Hippocampal formation (tissue), 2 donors: ENCODE results near the gene RPS2.
A peak's percentile ranks its signal among the peaks of the same experiment; 100 is the strongest.
"Not testable (repeated sequence)": the region's sequence is repeated elsewhere in the genome, so short reads cannot be mapped to it uniquely, and the experiment has no call there.

Experiments
- DNase-seq, 2 donors: peaks; one replicate each; lab custom pipeline; 2025; lab: John Stamatoyannopoulos, UW

Gene RPS2

DNA sequence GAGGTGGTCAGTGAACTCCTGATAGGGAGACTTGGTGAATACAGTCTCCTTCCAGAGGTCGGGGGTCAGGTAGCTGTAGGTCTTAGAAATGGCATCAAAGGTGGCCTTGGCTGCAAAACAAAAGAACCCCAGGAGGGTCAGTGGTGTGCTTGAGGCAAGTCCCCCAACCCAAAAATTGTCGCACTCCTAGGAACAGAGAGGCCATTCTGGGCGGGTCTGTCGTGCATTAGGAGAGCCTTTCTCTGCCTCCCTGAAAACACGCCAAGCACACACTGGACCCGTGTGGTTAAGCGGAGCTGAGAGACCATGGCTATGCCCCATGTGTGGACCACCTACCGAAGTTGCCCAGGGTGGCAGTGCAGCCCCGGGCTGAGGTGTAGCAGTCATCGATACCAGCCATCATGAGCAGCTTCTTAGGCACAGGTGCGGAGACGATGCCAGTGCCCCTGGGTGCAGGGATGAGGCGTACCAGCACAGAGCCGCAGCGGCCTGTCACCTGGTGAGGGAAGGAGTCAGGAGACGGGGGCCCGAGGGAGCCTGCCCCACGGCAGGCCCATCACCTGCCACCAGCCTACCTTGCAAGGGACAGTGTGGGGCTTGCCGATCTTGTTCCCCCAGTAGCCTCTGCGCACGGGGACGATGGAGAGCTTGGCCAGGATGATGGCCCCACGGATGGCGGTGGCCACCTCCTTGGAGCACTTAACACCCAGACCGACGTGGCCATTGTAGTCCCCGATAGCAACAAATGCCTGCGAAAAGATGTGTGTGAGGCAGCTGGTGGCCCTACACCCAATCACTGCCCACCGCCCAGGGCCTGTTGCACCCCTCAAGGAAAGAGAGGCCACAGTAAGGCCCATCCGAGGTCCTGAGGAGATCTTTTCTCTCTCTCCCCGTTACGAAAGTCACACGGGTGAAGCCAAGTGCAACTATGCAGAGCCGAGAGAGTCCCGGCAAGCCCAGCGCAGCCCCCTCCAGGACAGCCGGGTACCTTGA is 2.2 kb downstream of the RPS2 start:
- DNase-seq: not testable (repeated sequence)

DNA sequence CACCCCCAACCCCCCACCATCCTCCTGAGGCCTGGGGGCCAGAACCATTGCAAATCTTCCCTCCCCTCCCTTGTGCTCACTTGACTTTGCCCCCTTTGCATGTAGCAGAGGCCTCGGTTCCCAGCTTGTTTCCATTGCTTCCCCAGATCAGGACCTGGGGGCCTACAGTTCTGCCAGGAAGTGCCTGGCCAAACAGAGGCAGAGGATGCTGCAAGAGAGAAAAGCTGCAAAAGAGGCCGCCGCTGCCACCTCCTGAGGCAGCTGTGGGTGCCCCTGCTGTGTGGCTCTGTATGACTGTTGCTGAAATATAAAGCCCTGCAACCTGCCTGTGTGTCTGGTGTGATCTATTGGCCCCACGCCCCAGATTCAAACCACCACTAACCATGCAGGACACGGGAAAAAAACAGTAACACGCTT is 3.0 kb downstream of the RPS2 start:
- no peak for DNase-seq

DNA sequence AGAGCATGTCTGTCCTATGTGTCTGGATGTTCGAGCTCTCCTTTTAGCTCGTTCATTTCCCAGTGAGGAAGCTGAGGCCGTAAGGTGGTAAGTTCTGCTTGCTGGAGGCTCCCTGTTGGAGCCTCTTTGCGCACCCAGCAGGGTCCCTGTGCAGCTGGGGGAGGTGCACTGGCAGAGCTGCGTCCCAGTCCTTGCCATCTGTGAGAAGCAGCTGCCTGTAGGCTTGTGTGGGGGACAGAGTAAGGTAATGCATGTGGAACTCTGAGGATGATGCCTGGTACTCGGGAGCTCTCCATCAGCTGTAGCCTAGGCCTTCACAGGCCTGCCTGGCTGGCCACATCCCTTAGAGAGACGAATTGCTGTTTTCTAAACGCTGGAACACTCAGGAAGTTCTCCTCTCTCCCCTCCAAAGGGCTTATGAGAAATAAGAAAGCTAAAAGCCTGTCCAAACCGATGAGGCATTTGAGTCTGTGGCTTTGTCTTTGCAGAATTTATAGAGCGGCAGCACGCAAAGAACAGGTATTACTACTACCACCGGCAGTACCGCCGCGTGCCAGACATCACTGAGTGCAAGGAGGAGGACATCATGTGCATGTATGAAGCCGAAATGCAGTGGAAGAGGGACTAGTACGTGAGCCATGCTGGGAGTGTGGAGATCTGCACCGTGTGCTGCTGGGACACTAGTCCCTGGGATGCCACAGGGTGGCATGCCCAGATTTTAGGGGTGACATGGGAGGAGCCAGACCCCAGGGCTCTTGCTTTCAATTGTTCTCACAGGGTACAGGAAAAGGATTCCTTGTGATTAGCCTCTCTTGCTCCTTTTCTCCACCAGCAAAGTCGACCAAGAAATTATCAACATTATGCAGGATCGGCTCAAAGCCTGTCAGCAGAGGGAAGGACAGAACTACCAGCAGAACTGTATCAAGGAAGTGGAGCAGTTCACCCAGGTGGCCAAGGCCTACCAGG is 3.7 kb downstream of the RPS2 start:
- peak in 1 of 2 donors; percentile 6 for DNase-seq

DNA sequence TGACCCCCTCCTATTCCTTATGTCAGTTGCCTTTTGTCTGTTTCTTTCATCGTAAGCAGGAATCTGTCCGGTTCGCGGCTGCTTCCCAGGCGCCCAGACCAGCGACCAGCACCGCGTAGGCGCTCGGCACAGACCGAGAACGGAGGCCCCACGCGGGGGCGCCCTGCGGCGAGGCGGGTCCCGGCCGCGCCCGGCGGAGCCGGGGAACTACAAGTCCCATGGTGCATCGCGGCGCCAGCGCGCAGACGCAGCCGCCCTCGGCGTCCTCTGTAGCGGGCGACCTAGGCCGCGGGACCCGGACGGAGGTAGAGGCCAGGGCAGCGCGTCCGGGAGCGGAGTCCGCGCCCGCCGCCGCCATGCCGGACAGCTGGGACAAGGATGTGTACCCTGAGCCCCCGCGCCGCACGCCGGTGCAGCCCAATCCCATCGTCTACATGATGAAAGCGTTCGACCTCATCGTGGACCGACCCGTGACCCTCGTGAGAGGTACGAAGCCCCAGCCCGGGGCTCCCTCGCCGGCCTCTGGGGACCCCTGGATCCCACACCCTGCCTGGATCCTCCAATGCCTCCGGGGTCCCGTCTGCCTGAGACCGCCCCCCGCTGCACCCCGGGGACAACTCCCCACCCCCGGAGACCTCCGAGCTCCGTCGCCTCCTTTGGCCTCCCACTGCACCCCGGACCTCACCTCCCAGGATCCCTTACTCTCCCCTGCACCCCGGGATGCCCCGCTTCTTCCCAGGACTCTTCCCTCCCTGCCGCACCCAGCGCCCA is 5.2 kb downstream of the RPS2 start, which contains the start of gene NDUFB10:
Gene NDUFB10, plus strand, starts transcription at position 270 of the 771 bp plus-strand sequence. Its CDS starts 87 bp downstream, at position 357.
- DNase-seq: peak; percentile 56 to 90

DNA sequence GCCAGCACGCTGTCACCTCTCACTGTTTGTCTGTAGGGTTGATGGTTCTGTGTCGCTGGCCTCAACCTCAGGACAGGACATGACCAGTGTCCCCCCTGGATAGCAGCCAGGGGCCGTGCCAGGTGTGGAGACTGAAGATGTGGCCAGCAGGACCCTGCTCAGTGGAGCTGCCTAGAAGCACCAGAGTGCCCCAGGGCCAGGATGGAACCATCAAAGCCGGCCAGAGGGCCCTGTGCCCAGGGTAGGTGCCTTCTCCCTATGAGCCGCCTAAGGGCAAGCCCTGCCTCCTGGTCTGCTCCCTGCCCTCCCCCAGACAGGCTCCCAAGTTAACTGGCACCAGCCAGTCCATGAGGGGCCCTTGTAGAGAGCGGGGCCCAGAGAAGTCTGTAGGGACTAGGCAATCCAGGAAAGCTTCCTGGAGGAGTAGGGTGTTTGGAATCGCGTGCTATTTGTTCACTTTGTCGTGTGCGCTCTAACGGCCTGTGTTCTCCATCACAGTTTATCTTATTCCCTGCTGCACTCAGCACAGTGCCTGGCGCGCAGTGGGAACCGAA is 5.8 kb downstream of the RPS2 start:
- no peak for DNase-seq

DNA sequence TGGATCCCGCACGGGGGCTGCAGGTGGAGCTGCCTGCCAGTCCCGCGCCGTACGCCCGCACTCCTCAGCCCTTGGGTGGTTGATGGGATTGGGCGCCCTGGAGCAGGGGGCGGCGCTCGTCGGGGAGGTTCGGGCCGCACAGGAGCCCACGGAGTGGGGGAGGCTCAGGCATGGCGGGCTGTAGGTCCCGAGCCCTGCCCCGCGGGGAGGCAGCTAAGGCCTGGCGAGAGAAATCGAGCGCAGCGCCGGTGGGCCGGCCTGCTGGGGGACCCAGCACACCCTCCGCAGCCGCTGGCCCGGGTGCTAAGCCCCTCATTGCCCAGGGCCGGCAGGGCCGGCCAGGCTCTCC is 6.5 kb downstream of the RPS2 start:
- DNase-seq: not testable (repeated sequence)

DNA sequence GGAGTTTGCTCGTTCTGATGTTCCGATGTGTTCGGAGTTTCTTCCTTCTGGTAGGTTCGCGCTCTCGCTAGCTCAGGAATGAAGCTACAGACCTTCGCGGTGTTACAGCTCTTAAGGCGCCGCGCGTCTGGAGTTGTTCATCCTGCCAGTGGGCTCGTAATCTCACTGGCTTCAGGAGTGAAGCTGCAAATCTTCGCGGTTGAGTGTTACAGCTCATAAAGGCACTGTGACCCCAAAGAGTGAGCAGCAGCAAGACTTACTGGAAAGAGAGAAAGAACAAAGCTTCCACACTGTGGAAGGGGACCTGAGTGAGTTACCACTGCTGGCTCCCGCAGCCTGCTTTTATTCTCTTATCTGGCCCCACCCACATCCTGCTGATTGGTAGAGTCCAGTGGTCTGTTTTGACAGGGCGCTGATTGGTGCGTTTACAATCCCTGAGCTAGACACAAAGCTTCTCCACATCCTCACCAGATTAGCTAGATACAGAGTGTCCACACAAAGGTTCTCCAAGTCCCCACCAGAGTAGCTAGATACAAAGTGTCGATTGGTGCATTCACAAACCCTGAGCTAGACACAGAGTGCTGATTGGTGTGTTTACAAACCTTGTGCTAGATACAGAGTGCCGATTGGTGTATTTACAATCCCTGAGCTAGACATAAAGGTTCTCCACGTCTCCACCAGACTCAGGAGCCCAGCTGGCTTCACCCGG is 7.0 kb downstream of the RPS2 start:
- not testable (repeated sequence) for DNase-seq

DNA sequence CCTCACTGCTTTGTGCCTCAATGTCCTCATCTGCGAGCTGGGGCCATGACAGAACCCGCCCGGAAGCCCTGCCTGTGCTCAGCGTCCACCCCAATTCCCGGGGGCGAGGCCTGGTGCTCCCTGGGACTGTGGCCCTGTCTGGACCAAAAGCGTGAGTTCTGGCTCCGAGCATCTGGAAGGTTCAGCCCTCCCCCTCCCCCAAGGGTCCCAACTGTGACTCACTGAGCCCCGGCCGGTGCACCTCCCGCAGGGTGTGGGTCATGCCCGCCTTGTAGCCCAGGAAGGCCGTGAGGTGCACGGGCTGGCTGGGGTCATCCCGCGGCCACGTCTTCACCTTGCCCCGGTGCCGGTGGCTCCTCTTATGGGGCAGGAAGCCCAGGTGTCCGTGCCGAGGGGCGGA is 10.9 kb downstream of the RPS2 start:
- no peak for DNase-seq

DNA sequence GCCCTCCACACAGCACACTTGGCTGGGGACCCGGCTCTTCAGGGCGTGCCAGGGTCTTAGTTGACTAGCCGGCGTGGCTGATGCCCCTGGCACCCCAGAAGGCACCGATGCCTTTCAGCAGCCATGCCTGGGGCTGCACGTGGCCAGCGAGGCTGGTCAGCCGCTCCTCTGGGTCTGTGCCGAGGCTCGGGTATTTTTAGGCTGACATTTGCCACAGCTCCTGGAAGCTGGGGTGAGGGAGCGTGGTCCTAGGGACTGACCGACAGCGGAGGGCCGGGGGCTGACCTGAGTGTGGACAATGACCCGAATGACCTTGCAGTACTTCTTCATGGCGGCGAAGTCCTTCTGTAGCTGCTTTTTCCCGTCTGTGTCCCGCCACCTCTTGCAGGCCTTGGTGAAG is 14.1 kb downstream of the RPS2 start:
- DNase-seq: no peak

DNA sequence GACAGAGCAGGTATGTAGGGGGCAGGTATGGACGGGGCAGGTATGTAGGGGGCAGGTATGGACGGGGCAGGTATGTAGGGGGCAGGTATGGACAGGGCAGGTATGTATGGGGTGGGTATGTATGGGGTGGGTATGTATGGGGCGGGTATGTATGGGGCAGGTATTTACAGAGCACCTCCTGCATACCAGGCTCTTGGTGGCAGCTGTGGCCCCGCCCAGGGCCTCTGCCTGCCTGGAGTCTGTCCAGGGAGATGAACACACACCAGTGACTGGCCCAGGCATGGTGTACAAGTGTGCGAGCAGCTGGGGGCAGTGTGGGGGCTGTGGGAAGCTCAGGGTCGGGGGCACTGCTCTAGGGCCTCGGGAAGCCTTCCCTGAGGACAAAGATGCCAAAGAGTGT is 14.6 kb downstream of the RPS2 start:
- no peak for DNase-seq

DNA sequence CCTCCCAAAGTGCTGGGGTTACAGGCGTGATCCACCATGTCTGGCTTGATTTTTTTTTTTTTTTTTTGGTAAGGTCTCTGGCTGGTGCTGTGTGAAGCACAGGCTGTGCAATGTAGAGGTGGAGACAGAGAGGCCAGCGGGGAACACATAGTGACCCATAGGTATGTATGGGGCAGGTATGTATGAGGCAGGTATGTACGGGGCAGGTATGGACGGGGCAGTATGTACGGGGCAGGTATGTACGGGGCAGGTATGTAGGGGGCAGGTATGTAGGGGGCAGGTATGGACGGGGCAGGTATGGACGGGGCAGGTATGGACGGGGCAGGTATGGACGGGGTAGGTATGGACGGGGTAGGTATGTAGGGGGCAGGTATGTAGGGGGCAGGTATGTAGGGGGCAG is 15.1 kb downstream of the RPS2 start:
- no peak for DNase-seq

DNA sequence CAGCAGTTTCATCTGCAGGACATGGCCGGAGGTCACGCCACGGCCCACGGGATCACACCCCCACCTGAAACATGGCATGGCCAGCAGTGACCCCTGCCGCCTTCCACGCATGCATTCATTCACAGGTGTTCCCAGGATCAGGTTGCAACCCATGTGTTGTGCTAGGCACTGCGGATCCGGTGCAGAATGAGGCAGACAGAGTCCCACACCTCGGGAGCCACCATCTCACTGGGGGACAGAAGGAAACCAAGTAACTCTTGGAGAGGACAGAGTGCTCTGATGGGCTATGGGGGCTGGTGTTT is 17.3 kb downstream of the RPS2 start:
- no peak for DNase-seq

DNA sequence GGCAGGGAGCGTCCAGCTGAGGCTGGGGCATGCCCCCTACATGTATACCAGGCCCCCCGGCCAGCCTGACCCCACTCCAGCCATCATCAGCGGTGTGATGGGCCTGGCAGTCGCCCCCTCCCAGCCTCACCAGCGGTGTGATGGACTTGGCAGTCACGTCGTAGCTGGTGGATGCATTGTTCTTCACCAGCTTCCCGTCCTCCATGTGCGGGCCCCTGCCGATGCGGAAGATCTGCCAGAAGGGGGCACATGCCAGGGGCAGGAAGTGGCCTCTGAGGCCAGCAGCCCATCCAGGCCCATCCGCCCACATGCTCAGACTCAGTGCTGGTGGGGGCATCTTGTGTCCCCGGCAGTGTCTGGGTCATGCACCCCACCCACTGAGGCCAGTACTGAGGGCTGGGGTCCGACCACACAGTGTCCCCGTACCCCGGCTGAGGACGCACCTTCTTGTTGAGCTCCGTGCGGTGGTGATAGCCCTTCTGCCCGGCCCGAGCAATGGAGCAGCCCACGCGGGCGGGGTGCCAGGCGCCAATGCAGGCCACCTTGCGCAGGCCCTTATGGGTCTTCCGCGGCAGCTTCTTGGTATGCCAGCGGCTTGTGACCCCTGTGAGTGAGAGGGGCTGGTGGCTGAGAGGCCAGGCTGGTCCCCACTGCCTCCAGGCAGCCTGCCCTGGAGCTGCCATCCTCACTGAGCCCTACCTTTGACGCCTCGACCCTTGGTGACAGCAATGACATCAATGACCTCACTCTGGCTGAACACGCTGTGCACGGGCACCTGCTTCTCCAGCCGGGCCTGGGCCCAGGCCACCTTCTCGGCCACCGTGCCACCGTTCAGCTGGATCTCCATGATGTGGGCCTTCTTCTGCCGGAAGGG is 17.9 kb downstream of the RPS2 start:
- DNase-seq: no peak

DNA sequence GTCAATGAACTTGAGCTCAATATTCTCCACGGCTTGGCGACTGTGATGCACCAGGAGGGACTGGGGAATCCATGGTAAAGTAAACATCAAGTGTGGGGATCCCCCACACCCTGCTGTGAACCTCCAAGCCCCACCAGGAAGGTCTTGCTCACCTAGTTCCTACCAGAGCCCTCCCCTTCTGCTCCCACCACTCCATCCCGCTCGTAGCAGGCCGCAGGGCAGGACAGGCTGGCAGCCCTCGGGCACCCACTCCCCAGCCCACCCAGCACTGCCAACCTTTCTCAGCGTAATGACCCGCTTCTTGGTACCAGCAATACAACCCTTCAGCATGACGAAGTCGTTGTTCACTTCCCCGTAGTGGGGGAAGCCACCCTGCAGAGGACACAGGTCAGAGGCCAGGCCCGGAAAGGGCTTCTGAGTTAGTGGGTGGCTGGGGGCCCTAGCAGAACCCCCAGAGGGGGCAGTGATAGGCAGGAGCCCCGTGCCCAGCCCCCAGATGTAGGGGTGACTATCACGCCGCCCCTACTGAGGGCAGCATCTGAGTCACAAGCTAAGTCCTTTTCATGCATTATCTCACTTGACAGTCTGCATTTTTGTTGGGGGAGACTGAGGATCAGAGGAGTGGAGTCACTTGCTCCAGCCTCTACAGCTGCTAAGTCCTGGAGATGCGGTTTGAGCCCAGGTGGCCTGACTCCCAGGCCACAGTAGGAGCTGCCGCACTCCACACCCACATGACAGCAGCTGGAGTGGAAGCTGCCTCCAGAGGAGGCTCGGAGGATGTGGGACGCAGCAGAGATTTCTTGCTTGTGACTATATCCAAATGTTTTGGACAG is 18.9 kb downstream of the RPS2 start:
- no peak for DNase-seq

DNA sequence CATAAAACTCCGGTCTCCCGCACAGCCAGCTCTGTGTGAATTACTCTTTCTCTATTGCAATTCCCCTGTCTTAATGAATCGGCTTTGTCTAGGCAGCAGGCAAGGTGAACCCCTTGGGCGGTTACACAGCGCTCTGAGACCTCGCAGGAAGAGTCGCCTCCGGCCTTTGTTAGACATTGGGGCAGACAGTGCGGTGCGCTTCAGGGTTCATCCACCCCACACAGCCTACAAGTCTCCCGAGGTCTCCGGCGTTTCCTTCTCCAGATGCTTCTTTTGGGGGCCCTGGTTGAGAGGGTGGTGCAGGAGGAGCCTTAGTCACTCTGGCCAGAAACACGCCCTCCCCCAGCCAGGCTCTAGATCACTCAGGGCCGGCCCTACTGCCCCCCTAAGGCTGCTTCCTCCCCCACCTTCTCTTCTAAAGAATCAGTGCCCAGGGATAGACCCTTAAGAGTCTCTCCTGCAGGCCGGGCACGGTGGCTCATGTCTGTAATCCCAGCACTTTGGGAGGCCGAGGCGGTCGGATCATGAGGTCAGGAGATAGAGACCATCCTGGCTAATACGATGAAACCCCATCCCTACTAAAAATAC is 19.9 kb downstream of the RPS2 start:
- no peak for DNase-seq

DNA sequence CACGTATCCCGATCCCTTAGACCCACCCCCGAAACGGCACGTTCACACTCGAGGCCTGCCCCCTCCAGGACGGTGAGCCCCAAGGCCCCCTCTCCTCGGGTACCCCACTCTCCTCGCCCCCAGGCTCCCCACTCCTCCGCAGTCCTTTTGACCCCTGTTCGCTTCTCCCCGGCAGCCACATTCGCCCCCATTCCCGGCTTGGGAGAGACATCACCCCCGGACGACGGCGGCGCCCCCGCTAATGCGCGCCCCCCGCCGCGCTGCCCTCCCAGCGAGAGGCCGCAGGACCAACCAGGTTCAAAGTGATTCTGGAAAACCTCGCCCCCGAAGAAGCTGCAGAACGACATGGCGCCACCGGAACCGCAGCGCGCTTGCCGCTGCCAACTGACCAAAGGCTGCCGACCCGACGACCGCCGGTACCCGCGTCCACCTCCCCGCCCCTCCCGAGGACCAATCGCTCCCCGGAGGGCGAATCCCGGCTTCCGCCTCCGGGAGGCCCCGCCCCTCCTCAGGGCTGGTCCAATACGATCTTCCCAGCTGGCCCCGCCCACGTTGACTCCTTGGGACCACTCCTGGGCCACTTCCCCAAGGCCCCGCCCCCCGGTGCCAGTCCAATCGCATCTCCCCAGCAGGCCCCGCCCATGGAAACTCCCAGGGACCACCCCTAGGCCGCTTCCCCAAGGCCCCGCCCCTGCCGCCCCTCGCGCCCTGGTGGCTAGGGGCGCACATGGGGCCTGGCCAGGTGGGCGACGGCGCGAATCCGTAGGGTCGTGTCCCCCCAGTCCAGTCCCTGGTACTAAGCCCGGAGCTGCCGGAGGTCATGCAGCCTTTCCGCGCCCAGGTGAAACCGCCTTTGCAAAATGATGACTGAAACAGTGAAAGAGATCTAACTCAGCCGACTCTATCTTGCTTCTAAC is 21.6 kb downstream of the RPS2 start, which contains the start of gene MSRB1:
Gene MSRB1, minus strand, starts transcription at position 390 of the 917 bp plus-strand sequence. Its CDS starts 43 bp downstream, at position 347.
- peak; percentile 98 for DNase-seq

DNA sequence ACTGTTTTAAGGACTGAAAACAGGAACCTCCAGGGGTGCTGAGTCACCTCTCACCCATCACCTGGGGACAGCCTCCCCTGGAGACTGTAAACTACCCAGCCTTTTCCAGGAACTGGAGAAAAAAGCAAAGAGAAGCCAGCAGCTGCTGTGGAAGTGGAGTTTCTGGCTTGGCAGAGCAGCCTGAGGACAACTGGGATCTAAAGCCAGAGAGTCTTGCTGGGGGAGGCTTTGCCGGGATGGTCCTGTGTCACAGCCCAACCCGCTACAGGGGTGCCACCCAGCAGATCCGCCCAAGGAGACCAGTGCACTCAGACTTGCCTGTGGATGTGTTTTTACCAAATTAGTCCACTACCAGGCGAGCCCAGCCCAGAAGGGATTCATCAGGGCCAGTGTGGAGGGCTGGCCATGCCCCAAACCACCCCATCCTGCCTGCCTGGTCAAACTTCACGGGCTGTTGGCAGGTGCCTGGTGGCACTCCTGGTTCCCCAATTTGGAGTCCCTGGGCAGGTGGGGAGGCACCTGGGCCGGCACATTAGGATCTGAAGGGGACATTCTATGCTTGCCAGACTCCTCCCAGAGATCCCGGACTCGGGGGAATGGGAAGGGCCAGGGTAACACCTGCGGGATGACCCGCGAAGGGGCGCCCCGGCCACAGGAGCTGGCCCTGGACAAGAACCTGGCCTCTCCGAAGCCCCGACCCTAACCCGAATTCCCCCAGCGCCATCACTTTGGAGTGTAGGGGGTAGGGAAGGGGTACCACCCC is 22.4 kb downstream of the RPS2 start:
- DNase-seq: no peak
